Measurements from ENCODE around the gene ZBTB34. TPM values are rescaled to one million over a fixed set of nuclear protein-coding genes. Genes with fewer than 3 reads are reported as not detected.

ZBTB34 gene
- total and polyA plus RNA-seq, 2 of the 4 experiments (the other 2 are of a cell fraction): 2.7 to 3.1 TPM

DNA sequence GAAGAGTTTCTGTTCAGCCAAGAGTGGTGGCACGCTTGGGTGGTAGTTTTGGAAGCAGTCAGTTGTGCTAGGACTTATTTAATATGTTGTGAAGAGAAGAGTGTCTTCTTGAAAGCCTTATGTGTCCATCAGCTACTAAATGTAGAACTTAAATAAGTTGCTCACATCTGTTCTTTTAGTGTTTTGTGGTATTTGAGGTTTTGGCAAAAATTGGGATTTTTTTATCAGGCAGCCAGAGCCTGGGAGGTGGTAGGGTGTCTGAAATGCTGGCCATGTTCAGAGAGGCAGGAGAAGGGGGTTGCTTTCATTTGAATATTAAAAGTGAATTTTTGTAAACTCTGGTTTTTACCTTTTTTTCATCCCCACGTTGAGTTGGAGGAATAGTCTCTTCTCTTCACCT lies 24.2 kb upstream of the ZBTB34 start:
- dilution Hi-C loops (cut with HindIII; ENCODE audit: low sequenced_read_pairs, unreplicated experiment): no loop called here
- no peak overlapping the region for H3K14ac ChIP-seq (replicated peaks; ENCODE audit: low read depth, low read length)
- no peak overlapping the region for H2AFZ ChIP-seq (replicated peaks; ENCODE audit: low read length, poor library complexity)
- TF ChIP-seq RAD21 (IDR thresholded peaks at IDR 0.05; ENCODE audit: low read length) (no peak), BHLHE40 (IDR thresholded peaks at IDR 0.05; ENCODE audit: low read depth, low read length) (no peak), MAFK (IDR thresholded peaks at IDR 0.05; ENCODE audit: low read depth, low read length) (no peak), CEBPB (IDR thresholded peaks at IDR 0.05; ENCODE audit: low read depth, low read length) (no peak), CHD1 (IDR thresholded peaks at IDR 0.05; ENCODE audit: low read depth, low read length) (no peak), FOS (IDR thresholded peaks at IDR 0.05; ENCODE audit: low read depth, low read length) (no peak), USF2 (IDR thresholded peaks at IDR 0.05; ENCODE audit: low read depth, low read length) (no peak)
- TF ChIP-seq, protein P1, sequence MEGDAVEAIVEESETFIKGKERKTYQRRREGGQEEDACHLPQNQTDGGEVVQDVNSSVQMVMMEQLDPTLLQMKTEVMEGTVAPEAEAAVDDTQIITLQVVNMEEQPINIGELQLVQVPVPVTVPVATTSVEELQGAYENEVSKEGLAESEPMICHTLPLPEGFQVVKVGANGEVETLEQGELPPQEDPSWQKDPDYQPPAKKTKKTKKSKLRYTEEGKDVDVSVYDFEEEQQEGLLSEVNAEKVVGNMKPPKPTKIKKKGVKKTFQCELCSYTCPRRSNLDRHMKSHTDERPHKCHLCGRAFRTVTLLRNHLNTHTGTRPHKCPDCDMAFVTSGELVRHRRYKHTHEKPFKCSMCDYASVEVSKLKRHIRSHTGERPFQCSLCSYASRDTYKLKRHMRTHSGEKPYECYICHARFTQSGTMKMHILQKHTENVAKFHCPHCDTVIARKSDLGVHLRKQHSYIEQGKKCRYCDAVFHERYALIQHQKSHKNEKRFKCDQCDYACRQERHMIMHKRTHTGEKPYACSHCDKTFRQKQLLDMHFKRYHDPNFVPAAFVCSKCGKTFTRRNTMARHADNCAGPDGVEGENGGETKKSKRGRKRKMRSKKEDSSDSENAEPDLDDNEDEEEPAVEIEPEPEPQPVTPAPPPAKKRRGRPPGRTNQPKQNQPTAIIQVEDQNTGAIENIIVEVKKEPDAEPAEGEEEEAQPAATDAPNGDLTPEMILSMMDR (conservative IDR thresholded peaks at IDR 0.05; ENCODE audit: low read depth, low read length): no peak
- intact Hi-C loops (cut with micrococcal nuclease): no loop called here
- DNase-seq: no peak
- H2BK15ac ChIP-seq (ENCODE audit: low read depth, low read length): no peak overlapping the region
- no peak overlapping the region for H4K8ac ChIP-seq (ENCODE audit: low read depth in 2 of 2, low read length in 2 of 2)
- ChIA-PET CTCF (no interaction called here), POLR2A (ENCODE audit: unreplicated experiment) (no interaction called here)
- H3K4me2 ChIP-seq (ENCODE audit: low read depth, low read length): no peak overlapping the region
- H3K4me1 ChIP-seq (ENCODE audit: control insufficient read depth, insufficient read depth, low read length): no peaks in the 10 kb centered on the region
- no peaks in the 10 kb centered on the region for H3K9me3 ChIP-seq (ENCODE audit: control insufficient read depth, insufficient read depth, low read length)
- H3K4ac ChIP-seq (ENCODE audit: low read depth, low read length): no peak overlapping the region
- peaks cover 23 to 62% of the 10 kb centered on the region in 2 experiments for H3K79me1 ChIP-seq (ENCODE audit: low read depth in 1 of 2, low read length in 2 of 2)
- H3K4me3 ChIP-seq (ENCODE audit: insufficient read depth, low read depth, low read length): no peak overlapping the region
- H4K91ac ChIP-seq (ENCODE audit: insufficient read depth, low read depth, low read length): no peak overlapping the region
- peaks cover 20% of the 10 kb centered on the region for H4K20me1 ChIP-seq (ENCODE audit: insufficient read depth, low read length)
- H2AK5ac ChIP-seq (ENCODE audit: low read depth, low read length): no peak overlapping the region
- no peak overlapping the region for H3K9ac ChIP-seq (ENCODE audit: low read depth, low read length)
- peaks cover 35% of the 10 kb centered on the region for H3K36me3 ChIP-seq (ENCODE audit: control insufficient read depth, insufficient read depth, low read length)
- H3K27me3 ChIP-seq (ENCODE audit: control insufficient read depth, insufficient read depth, low read length): no peaks in the 10 kb centered on the region
- H2BK120ac ChIP-seq (ENCODE audit: low read depth, low read length): no peak overlapping the region
- H3K23ac ChIP-seq (ENCODE audit: low read depth, low read length): no peak overlapping the region
- no peak overlapping the region for H2AK9ac ChIP-seq (replicated peaks; ENCODE audit: low read depth, low read length, poor library complexity)
- no peak overlapping the region for H2BK5ac ChIP-seq (ENCODE audit: low read depth, low read length, poor library complexity, severe bottlenecking)
- no TSS peak for BruUV-seq (replicated peaks)
- no peak for ATAC-seq (ENCODE audit: low read depth)
- peaks cover 5% of the 10 kb centered on the region; the same call in 1 of the 2 replicates for H3K9me1 ChIP-seq (ENCODE audit: insufficient read depth, low read length)
- no peak overlapping the region for H2BK20ac ChIP-seq (ENCODE audit: low read depth, low read length)
- in situ Hi-C loops (cut with MboI; ENCODE audit: low sequenced_read_pairs): no loop called here
- no peak overlapping the region for H3K56ac ChIP-seq (ENCODE audit: extremely low read depth, insufficient read depth, low read length)
- H3K18ac ChIP-seq (ENCODE audit: low read depth, low read length): no peak overlapping the region
- no CpG with 5 or more reads among the region's 2 CpGs for WGBS, 2 experiments (ENCODE audit: extremely low coverage in 2 of 2, insufficient read length in 1 of 2)
- H4K5ac ChIP-seq (ENCODE audit: low read depth, low read length): no peak overlapping the region
- no peak overlapping the region for H3K27ac ChIP-seq (ENCODE audit: insufficient read depth, low read length)
